Natural killer cell treated with Interleukin-12 subunit alpha and Interleukin-12 subunit beta and Interleukin-15 and Interleukin-18, amount 100 ng/mL, for 72 hours (primary cell): ENCODE results near the gene CYP19A1. TPM values are rescaled to one million over a fixed set of nuclear protein-coding genes. Genes with fewer than 3 reads are reported as not detected.
"Not testable (repeated sequence)": the region's sequence is repeated elsewhere in the genome, so short reads cannot be mapped to it uniquely, and the experiment has no call there.

Source experiments
- ATAC-seq, 2 donors: fragments of 150-1000 bp; cut with Tn5 transposase in 1 of 2; sonication (Bioruptor Pico), chemical (Tn5 transposase) in 1 of 2; 2 replicates each; pipeline ENCODE4 v1.10.0; 2021
- DNase-seq: peaks from one replicate; pipeline ENCODE4 v3.0.0; 2022; ENCODE audit warnings: low spot score
- H3K27ac Mint-ChIP-seq, 2 donors: 1 replicate in 1 of 2; 2 replicates in 1 of 2; pipeline ENCODE4 v1.8.0; 2022; ENCODE audit warnings: mixed read lengths in 2 of 2, mild to moderate bottlenecking in 1 of 2, moderate library complexity in 1 of 2
- H3K27me3 Mint-ChIP-seq, 2 donors: 1 replicate in 1 of 2; 2 replicates in 1 of 2; pipeline ENCODE4 v1.8.0; 2022; ENCODE audit warnings: mixed read lengths in 2 of 2
- H3K36me3 Mint-ChIP-seq: one replicate; pipeline ENCODE4 v1.8.0; 2022; ENCODE audit warnings: mixed read lengths
- H3K4me1 Mint-ChIP-seq, 2 donors: 1 replicate in 1 of 2; 2 replicates in 1 of 2; pipeline ENCODE4 v1.8.0; 2022; ENCODE audit warnings: low read depth in 2 of 2, mixed read lengths in 2 of 2, mild to moderate bottlenecking in 1 of 2
- H3K4me3 Mint-ChIP-seq: one replicate; pipeline ENCODE4 v1.8.0; 2022; ENCODE audit warnings: mixed read lengths
- H3K9me3 Mint-ChIP-seq: 2 replicates; pipeline ENCODE4 v1.8.0; 2022; ENCODE audit warnings: mixed read lengths
- total RNA-seq, 2 donors: library from RNA; stranded (reverse); gene quantifications; one replicate each; pipeline ENCODE4 v1.2.3, GENCODE V29; 2022

CYP19A1 gene
- total RNA-seq, 2 donors from 2014 or later = not detected

DNA sequence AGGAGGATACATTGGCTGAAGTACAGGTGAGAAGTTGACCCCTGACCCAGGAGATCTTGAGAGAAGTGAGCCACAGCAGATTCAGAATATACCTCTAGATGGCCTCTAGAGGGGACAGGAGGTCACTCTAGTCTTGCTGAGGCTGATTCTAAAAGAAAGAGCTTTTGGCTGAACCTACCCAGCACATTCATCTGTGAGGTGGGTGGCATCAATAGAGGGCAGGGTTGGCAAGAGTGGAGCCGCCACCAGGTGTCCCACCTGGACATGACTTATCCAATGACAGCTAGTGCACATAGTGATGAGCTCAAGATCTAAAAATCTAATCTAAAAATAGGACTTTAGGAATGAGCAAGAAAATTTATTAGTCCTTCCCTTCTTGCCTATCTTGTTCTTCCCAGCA lies 51.6 kb downstream of the CYP19A1 start:
- Mint-ChIP-seq H3K4me3 (no peak overlapping the region), H3K27me3 (peaks cover 6 to 8% of the 10 kb centered on the region in 2 donors), H3K27ac (no peak overlapping the region), H3K9me3 (no peaks in the 10 kb centered on the region), H3K4me1 (peaks cover 0 to 8% of the 10 kb centered on the region in 2 donors), H3K36me3 (no peaks in the 10 kb centered on the region)
- DNase-seq = no peak
- ATAC-seq = no peak

DNA sequence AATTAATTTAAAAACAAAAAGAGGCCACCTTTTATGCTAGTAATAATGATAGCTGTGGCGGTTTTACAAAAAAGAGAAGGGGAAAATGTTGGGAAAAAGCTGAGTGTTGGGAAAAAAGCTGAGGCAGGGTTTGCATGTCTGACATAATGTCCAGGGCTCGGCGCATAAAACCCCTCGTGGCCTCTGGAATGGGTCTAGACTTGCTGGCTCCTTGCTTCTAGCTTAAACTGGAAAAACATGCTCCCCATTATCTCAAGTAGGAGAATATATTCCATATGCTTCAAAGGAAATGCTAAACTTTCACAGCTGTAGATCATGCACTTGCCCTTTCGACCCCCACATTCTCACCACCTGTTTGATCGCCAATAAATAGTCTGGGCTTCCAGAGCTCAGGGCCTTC lies 53.0 kb downstream of the CYP19A1 start:
- no peak for ATAC-seq
- Mint-ChIP-seq H3K4me3 (no peak overlapping the region), H3K9me3 (no peaks in the 10 kb centered on the region), H3K36me3 (no peaks in the 10 kb centered on the region), H3K27me3 (peaks cover 0 to 6% of the 10 kb centered on the region in 2 donors), H3K27ac (no peak overlapping the region), H3K4me1 (peaks cover 0 to 8% of the 10 kb centered on the region in 2 donors)
- no peak for DNase-seq

GRCh38 chr15:51284871-51285270 lies 53.5 kb downstream of the CYP19A1 start:
- DNase-seq = no peak
- H3K27ac Mint-ChIP-seq = no peak overlapping the region

GRCh38 chr15:51283026-51283425 lies 55.4 kb downstream of the CYP19A1 start:
- peaks cover 0 to 8% of the 10 kb centered on the region in 2 donors for H3K4me1 Mint-ChIP-seq
- H3K4me3 Mint-ChIP-seq = peak overlapping the region; percentile 7
- no peak for DNase-seq
- no peak for ATAC-seq
- no peak overlapping the region for H3K27ac Mint-ChIP-seq
- no peaks in the 10 kb centered on the region for H3K9me3 Mint-ChIP-seq
- no peaks in the 10 kb centered on the region for H3K36me3 Mint-ChIP-seq
- H3K27me3 Mint-ChIP-seq = peaks cover 9 to 13% of the 10 kb centered on the region in 2 donors

More at GRCh38 chr15:51284871-51285270, 53.5 kb downstream of the CYP19A1 start:
- H3K9me3 Mint-ChIP-seq = no peaks in the 10 kb centered on the region
- no peak overlapping the region for H3K4me3 Mint-ChIP-seq
- H3K27me3 Mint-ChIP-seq = peaks cover 0 to 6% of the 10 kb centered on the region in 2 donors
- no peaks in the 10 kb centered on the region for H3K36me3 Mint-ChIP-seq
- peaks cover 0 to 8% of the 10 kb centered on the region in 2 donors for H3K4me1 Mint-ChIP-seq
- ATAC-seq = no peak

DNA sequence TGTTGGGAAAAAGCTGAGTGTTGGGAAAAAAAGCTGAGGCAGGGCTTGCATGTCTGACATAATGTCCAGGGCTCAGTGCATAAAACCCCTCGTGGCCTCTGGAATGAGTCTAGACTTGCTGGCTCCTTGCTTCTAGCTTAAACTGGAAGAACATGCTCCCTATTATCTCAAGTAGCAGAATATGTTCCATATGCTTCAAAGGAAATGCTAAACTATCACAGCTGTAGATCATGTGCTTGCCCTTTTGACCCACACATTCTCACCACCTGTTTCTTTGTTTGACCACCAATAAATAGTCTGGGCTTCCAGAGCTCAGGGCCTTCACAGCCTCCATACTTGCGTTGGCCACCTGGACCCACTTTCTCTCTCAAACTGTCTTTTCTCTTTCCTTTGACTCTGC lies 56.2 kb downstream of the CYP19A1 start:
- not testable (repeated sequence) for H3K9me3 Mint-ChIP-seq, H3K4me1 Mint-ChIP-seq, ATAC-seq, H3K36me3 Mint-ChIP-seq, DNase-seq, H3K27ac Mint-ChIP-seq
- peak overlapping the region; percentile 7 for H3K4me3 Mint-ChIP-seq
- peaks cover 9 to 13% of the 10 kb centered on the region in 2 donors for H3K27me3 Mint-ChIP-seq

DNA sequence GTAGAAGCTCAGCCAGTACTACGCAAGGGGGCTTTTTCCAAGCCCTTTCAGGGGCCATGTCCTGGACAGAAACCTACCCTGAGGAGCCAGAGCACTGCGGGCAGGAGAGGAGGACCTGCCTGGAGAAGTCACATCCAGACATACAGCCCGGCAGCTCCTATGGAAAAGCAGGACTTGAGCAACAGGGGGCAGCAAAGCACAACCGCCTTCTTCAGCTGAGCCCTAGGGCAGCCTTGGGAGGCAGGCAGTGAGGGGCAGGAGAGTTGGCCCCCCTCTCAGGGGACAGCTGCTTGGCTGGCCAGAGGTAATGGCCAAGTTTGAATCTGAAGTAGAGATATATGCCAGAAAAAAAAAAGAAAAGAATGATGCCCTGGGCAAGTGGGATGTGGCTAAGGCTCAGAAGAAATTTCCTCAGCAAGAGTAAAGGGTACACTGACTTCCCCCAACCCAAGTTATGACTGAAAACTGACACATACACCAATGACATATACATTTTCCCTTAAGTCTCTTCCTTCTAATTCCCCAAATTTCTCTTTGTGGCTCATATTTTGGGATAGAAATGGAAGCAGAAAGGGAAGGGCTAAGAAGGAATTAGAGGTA lies 56.9 kb downstream of the CYP19A1 start:
- Mint-ChIP-seq H3K9me3 (no peaks in the 10 kb centered on the region), H3K4me3 (no peak overlapping the region), H3K4me1 (peaks cover 0 to 8% of the 10 kb centered on the region in 2 donors), H3K27ac (no peak overlapping the region), H3K27me3 (peaks cover 13 to 14% of the 10 kb centered on the region in 2 donors), H3K36me3 (no peaks in the 10 kb centered on the region)
- ATAC-seq (peak; percentile 9 to 45), DNase-seq (no peak)

- peaks cover 0 to 8% of the 10 kb centered on the region in 2 donors for H3K4me1 Mint-ChIP-seq
- no peak overlapping the region for H3K4me3 Mint-ChIP-seq
- no peak for DNase-seq
- peaks cover 9 to 14% of the 10 kb centered on the region in 2 donors for H3K27me3 Mint-ChIP-seq
- ATAC-seq = no peak
- H3K9me3 Mint-ChIP-seq = no peaks in the 10 kb centered on the region
- H3K36me3 Mint-ChIP-seq = no peaks in the 10 kb centered on the region
- H3K27ac Mint-ChIP-seq = no peak overlapping the region
Measured at GRCh38 chr15:51280838-51281237, 57.6 kb downstream of the CYP19A1 start.

DNA sequence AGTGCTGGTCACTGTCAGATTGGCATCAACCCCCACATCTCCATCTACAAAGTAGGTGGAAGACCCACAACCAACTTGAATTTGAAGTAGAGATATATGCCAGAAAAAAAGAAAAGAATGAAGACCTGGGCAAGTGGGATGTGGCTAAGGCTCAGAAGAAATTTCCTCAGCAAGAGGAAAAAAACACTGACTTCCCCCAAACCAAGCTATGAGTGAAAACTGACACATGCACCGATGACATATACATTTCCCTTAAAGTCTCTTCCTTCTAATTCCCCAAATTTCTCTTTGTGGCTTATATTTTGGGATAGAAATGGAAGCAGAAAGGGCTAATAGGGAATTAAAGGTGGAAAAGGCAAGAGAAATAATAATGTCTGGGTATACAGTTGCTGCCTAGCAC lies 59.0 kb downstream of the CYP19A1 start:
- Mint-ChIP-seq H3K4me1 (peaks cover 0 to 8% of the 10 kb centered on the region in 2 donors), H3K36me3 (no peaks in the 10 kb centered on the region), H3K4me3 (no peak overlapping the region), H3K27ac (no peak overlapping the region), H3K27me3 (peaks cover 9 to 14% of the 10 kb centered on the region in 2 donors), H3K9me3 (no peaks in the 10 kb centered on the region)
- DNase-seq (no peak), ATAC-seq (no peak)

DNA sequence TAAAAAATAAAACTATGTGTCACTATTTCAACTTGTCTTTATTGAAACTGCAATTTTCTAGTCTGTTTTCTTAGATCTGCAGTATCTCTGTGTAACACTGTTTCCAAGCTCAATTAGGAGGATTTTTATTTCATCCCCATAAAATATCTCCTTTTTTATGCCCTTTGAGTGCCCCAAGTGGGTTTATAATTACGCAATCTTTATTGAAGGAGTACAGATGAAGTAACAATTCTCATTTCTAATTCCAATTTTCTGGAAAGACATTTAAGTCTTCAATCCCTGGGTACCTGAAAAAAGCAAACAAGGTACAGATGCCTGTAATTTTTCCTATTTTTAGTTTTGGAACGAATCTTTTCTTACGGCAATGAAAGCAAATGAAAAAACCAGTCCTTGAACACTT lies 61.3 kb downstream of the CYP19A1 start:
- Mint-ChIP-seq H3K4me3 (no peak overlapping the region), H3K4me1 (no peaks in the 10 kb centered on the region), H3K36me3 (no peaks in the 10 kb centered on the region), H3K27ac (no peak overlapping the region), H3K9me3 (no peaks in the 10 kb centered on the region), H3K27me3 (peaks cover 7 to 14% of the 10 kb centered on the region in 2 donors)
- DNase-seq = no peak
- ATAC-seq = no peak

GRCh38 chr15:51274956-51275355 lies 63.4 kb downstream of the CYP19A1 start:
- no peak overlapping the region for H3K27ac Mint-ChIP-seq
- DNase-seq (no peak), ATAC-seq (peak; percentile 54 to 55)
- H3K4me1 Mint-ChIP-seq = no peaks in the 10 kb centered on the region
- H3K27me3 Mint-ChIP-seq = peaks cover 7 to 16% of the 10 kb centered on the region in 2 donors
- H3K9me3 Mint-ChIP-seq = no peaks in the 10 kb centered on the region
- no peaks in the 10 kb centered on the region for H3K36me3 Mint-ChIP-seq
- no peak overlapping the region for H3K4me3 Mint-ChIP-seq

- no peak for ATAC-seq
- H3K27me3 Mint-ChIP-seq = peaks cover 18 to 23% of the 10 kb centered on the region in 2 donors
- no peak for DNase-seq
- H3K27ac Mint-ChIP-seq = no peak overlapping the region
- no peak overlapping the region for H3K4me3 Mint-ChIP-seq
- peaks cover 2 to 5% of the 10 kb centered on the region in 2 donors for H3K4me1 Mint-ChIP-seq
- no peaks in the 10 kb centered on the region for H3K9me3 Mint-ChIP-seq
- no peaks in the 10 kb centered on the region for H3K36me3 Mint-ChIP-seq
Measured at GRCh38 chr15:51270706-51271105, 67.7 kb downstream of the CYP19A1 start.

GRCh38 chr15:51269496-51269895 lies 68.9 kb downstream of the CYP19A1 start:
- peaks cover 2 to 5% of the 10 kb centered on the region in 2 donors for H3K4me1 Mint-ChIP-seq

GRCh38 chr15:51267703-51268083 lies 70.7 kb downstream of the CYP19A1 start:
- peaks cover 2 to 5% of the 10 kb centered on the region in 2 donors for H3K4me1 Mint-ChIP-seq
- DNase-seq = no peak
- H3K36me3 Mint-ChIP-seq = no peaks in the 10 kb centered on the region
- H3K27me3 Mint-ChIP-seq = peaks cover 23 to 24% of the 10 kb centered on the region in 2 donors
- no peak for ATAC-seq
- H3K27ac Mint-ChIP-seq = no peak overlapping the region
- no peaks in the 10 kb centered on the region for H3K9me3 Mint-ChIP-seq
- H3K4me3 Mint-ChIP-seq = no peak overlapping the region

More at GRCh38 chr15:51269496-51269895, 68.9 kb downstream of the CYP19A1 start:
- H3K9me3 Mint-ChIP-seq = no peaks in the 10 kb centered on the region
- no peak for DNase-seq
- H3K27me3 Mint-ChIP-seq = peaks cover 23 to 24% of the 10 kb centered on the region in 2 donors
- H3K27ac Mint-ChIP-seq = no peak overlapping the region
- no peak overlapping the region for H3K4me3 Mint-ChIP-seq
- no peak for ATAC-seq
- H3K36me3 Mint-ChIP-seq = no peaks in the 10 kb centered on the region

- Mint-ChIP-seq H3K27me3 (peaks cover 23 to 24% of the 10 kb centered on the region in 2 donors), H3K27ac (no peak overlapping the region), H3K4me1 (peaks cover 2 to 5% of the 10 kb centered on the region in 2 donors), H3K36me3 (no peaks in the 10 kb centered on the region), H3K9me3 (no peaks in the 10 kb centered on the region), H3K4me3 (no peak overlapping the region)
- no peak for ATAC-seq
- no peak for DNase-seq
Measured at GRCh38 chr15:51267051-51267702, 71.2 kb downstream of the CYP19A1 start.
